Sigmoid colon (tissue), 3 donors: ENCODE data around the gene FKBP9.

Source experiments
- CTCF ChIP-seq, 4 experiments: fragments of 450-650 bp in 3 of 4; fragments of 200-600 bp in 1 of 4; IDR thresholded peaks; one replicate each; pipeline ENCODE4 v1.5.1; 2016 to 2019; ENCODE audit warnings: antibody characterized with exemption in 4 of 4, mild to moderate bottlenecking in 3 of 4, moderate library complexity in 2 of 4
- POLR2A ChIP-seq, 2 donors: fragments of 450-650 bp; IDR thresholded peaks; one replicate each; pipeline ENCODE4 v1.6.1; 2016; ENCODE audit warnings: antibody characterized with exemption in 2 of 2, mild to moderate bottlenecking in 2 of 2, moderate library complexity in 2 of 2

DNA sequence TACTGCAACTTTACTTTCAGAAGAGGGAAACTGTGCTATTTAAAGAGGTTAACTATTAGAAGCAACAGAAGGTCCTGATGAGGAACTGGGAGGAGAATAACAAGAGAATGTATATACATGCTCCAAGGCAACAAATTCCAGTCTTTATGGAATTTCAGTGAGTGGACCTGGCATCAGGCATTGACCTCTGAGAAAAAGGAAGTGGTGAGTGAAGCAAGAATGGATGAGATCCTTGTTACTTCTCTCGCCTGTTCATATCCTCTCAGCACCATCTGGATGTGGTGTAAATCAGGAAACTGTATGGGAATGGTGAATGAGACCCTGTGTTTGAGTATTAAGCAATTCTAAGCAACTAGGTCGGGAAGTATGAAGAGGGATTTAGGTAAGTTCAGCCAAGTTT is 35.3 kb upstream of the FKBP9 start:
- no peak for TF ChIP-seq CTCF (IDR thresholded peaks at IDR 0.05)
- TF ChIP-seq POLR2A (IDR thresholded peaks at IDR 0.05), result no peak
